ENCODE results near the gene PAN2. TPM values are rescaled to one million over a fixed set of nuclear protein-coding genes. Genes with fewer than 3 reads are reported as not detected.

PAN2 gene
- total RNA-seq, 1 donor from 2014 or later = 15.4 TPM

DNA sequence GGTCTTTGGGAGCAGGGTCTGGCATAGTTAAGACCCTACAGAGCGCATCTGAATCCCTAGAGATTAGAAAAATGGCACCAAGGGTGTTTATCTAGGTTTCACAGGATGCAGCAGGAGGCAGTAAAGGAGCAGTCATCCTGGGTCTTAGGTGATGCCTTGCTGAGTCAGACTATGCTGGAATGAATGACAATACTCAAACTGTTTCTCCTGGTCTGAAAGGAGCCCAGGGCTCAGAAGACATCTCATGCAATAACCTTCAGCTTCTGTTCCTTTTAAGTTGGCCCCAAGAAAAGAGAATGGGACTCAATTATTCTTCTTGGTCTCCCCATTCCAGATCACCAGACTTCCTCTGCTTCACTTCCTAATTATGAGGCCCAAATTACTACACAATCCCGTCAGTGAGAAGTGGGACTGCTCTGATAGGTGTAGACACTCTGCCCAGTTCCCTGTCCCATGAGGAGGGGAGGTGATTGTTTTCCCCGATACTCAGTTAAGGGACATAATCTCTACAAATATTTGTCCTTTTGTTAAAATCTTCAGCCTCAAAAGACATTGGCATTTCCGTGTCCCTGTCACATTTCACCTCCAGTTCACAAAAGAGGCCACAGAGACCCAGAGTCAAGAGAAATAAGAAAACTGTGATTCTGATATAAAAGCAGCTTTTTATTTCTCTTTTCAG lies 43.6 kb upstream of the PAN2 start:
- Histone ChIP-seq H3K4me1 (ENCODE audit: insufficient read depth, low read length) (no peaks in the 10 kb centered on the region), H3K27me3 (ENCODE audit: insufficient read depth, low read length) (peaks cover 2% of the 10 kb centered on the region), H3K36me3 (ENCODE audit: insufficient read depth, low read length) (no peaks in the 10 kb centered on the region), H3K27ac (ENCODE audit: low read depth, low read length) (no peak overlapping the region), H3K79me2 (ENCODE audit: insufficient read depth, low read length) (no peaks in the 10 kb centered on the region), H3K4me2 (ENCODE audit: low read length) (no peak overlapping the region), H3K9me3 (ENCODE audit: insufficient read depth, low read depth, low read length) (no peaks in the 10 kb centered on the region), H2AFZ (ENCODE audit: low read depth, low read length) (no peak overlapping the region), H3K4me3 (ENCODE audit: insufficient read depth, low read depth, low read length) (no peak overlapping the region), H4K20me1 (ENCODE audit: insufficient read depth, low read length) (no peaks in the 10 kb centered on the region), H3K9ac (ENCODE audit: low read length) (no peak overlapping the region)
- FAIRE-seq (no peak), DNase-seq (ENCODE audit: low read depth) (no peak)
- peaks cover 6% of the 10 kb centered on the region for H3K9me3 Mint-ChIP-seq (ENCODE audit: unreplicated experiment)
- peaks cover 3% of the 10 kb centered on the region for H3K27me3 Mint-ChIP-seq (ENCODE audit: low read depth, unreplicated experiment)
- H3K36me3 Mint-ChIP-seq (ENCODE audit: low read depth, unreplicated experiment) = no peaks in the 10 kb centered on the region
- no peak overlapping the region for H3K27ac Mint-ChIP-seq (ENCODE audit: unreplicated experiment)
- no peak overlapping the region for H3K4me3 Mint-ChIP-seq (ENCODE audit: unreplicated experiment)
- H3K4me1 Mint-ChIP-seq (ENCODE audit: low read depth, unreplicated experiment) = no peaks in the 10 kb centered on the region
- TF ChIP-seq, protein P1, sequence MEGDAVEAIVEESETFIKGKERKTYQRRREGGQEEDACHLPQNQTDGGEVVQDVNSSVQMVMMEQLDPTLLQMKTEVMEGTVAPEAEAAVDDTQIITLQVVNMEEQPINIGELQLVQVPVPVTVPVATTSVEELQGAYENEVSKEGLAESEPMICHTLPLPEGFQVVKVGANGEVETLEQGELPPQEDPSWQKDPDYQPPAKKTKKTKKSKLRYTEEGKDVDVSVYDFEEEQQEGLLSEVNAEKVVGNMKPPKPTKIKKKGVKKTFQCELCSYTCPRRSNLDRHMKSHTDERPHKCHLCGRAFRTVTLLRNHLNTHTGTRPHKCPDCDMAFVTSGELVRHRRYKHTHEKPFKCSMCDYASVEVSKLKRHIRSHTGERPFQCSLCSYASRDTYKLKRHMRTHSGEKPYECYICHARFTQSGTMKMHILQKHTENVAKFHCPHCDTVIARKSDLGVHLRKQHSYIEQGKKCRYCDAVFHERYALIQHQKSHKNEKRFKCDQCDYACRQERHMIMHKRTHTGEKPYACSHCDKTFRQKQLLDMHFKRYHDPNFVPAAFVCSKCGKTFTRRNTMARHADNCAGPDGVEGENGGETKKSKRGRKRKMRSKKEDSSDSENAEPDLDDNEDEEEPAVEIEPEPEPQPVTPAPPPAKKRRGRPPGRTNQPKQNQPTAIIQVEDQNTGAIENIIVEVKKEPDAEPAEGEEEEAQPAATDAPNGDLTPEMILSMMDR (IDR thresholded peaks at IDR 0.05; ENCODE audit: insufficient read depth, low read depth, low read length) = peak; percentile 9
- TF ChIP-seq EZH2 (IDR thresholded peaks at IDR 0.05; ENCODE audit: insufficient read depth, low read length) = no peak

DNA sequence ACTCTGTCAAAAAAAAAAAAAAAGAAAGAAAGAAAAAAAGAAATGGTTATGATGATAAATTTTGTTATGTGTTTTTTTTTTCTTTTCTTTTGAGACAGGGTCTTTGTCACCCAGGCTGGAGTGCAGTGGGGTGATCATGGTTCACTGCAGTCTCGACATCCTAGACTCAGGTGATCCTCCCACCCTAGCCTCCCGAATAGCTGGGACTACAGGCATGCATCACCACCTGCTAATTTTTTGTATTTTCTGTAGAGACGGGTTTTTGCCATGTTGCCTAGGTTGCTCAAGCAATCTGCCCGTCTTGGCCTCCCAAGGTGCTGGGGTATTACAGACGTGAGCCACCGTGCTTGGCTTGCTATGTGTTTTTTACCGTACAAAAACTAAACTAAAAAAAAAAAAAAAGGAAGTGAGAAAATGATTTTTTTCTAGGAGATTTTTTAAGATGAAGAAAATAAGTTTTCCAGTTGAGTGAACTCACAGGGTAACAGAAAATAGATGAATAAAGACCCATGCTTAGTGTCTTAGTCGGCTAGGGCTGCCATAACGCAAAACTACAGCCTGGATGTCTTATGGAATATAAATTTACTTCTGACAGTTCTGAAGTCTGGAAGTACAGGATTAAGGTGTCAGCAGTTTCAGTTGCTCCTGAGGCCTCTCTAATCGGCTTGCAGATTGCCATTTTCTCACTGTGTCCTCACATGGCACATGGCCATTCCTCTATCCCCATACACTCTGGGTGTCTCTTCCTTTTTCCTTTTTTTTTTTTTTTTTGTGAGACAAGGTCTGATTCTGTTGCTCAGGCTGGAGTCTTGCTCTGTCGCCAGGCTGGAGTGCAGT lies 42.0 kb upstream of the PAN2 start:
- Histone ChIP-seq H3K27ac (ENCODE audit: low read depth, low read length) (no peak overlapping the region), H3K27me3 (ENCODE audit: insufficient read depth, low read length) (no peaks in the 10 kb centered on the region), H3K4me3 (ENCODE audit: insufficient read depth, low read depth, low read length) (no peak overlapping the region), H3K79me2 (ENCODE audit: insufficient read depth, low read length) (no peaks in the 10 kb centered on the region), H3K9me3 (ENCODE audit: insufficient read depth, low read depth, low read length) (no peaks in the 10 kb centered on the region), H3K9ac (ENCODE audit: low read length) (no peak overlapping the region), H2AFZ (ENCODE audit: low read depth, low read length) (no peak overlapping the region), H3K36me3 (ENCODE audit: insufficient read depth, low read length) (no peaks in the 10 kb centered on the region), H3K4me1 (ENCODE audit: insufficient read depth, low read length) (no peaks in the 10 kb centered on the region), H4K20me1 (ENCODE audit: insufficient read depth, low read length) (no peaks in the 10 kb centered on the region), H3K4me2 (ENCODE audit: low read length) (no peak overlapping the region)
- FAIRE-seq (no peak), DNase-seq (ENCODE audit: low read depth) (no peak)
- H3K4me3 Mint-ChIP-seq (ENCODE audit: unreplicated experiment) = no peak overlapping the region
- H3K27me3 Mint-ChIP-seq (ENCODE audit: low read depth, unreplicated experiment) = no peaks in the 10 kb centered on the region
- peaks cover 6% of the 10 kb centered on the region for H3K9me3 Mint-ChIP-seq (ENCODE audit: unreplicated experiment)
- TF ChIP-seq EZH2 (IDR thresholded peaks at IDR 0.05; ENCODE audit: insufficient read depth, low read length) = no peak
- TF ChIP-seq, protein P1 (IDR thresholded peaks at IDR 0.05; ENCODE audit: insufficient read depth, low read depth, low read length) = no peak
- H3K27ac Mint-ChIP-seq (ENCODE audit: unreplicated experiment) = no peak overlapping the region
- H3K36me3 Mint-ChIP-seq (ENCODE audit: low read depth, unreplicated experiment) = no peaks in the 10 kb centered on the region
- H3K4me1 Mint-ChIP-seq (ENCODE audit: low read depth, unreplicated experiment) = no peaks in the 10 kb centered on the region
